HEK293 (cell line): ENCODE results near the gene STXBP4.

ENCODE experiments used
- CTCF ChIA-PET: fragments of 350-600 bp; formaldehyde crosslinking; extraction: SDS; loops from one replicate; lab custom pipeline; 2021; ENCODE audit warnings: antibody characterized with exemption; lab: Yijun Ruan, JAX
- POLR2A ChIA-PET: fragments of 300-600 bp; formaldehyde crosslinking; extraction: SDS; loops from one replicate; lab custom pipeline; 2020; ENCODE audit warnings: antibody characterized with exemption, inconsistent platforms; lab: Yijun Ruan, JAX
- H3K27ac ChIP-seq: fragments of 200-500 bp; sonication (Bioruptor generic); 2 replicates; pipeline ENCODE4 v1.5.1; 2014; ENCODE audit warnings: low read depth, low read length, control low read depth, inconsistent platforms; ENCODE audit errors: extremely low read depth
- H3K36me3 ChIP-seq, 2 experiments: fragments of 200-500 bp in 1 of 2; sonication (Bioruptor generic) in 1 of 2; 1 replicate in 1 of 2; 2 replicates in 1 of 2; pipeline ENCODE4 v1.5.1; 2014 to 2017; ENCODE audit warnings: inconsistent platforms in 2 of 2, low read length in 2 of 2; ENCODE audit not compliant: control insufficient read depth in 2 of 2, insufficient read depth in 1 of 2
- H3K4me1 ChIP-seq: fragments of 200-500 bp; sonication (Bioruptor generic); 2 replicates; pipeline ENCODE4 v1.5.1; 2014; ENCODE audit warnings: mild to moderate bottlenecking, low read length, inconsistent platforms; ENCODE audit not compliant: control insufficient read depth, insufficient read depth
- H3K4me3 ChIP-seq: 2 replicates; pipeline ENCODE4 v1.5.1; 2011; ENCODE audit warnings: low read depth, mild to moderate bottlenecking, control low read depth, low read length, moderate library complexity
- H3K9me3 ChIP-seq: fragments of 200-500 bp; sonication (Bioruptor generic); 2 replicates; pipeline ENCODE4 v1.5.1; 2014; ENCODE audit warnings: low read depth, low read length, inconsistent platforms; ENCODE audit not compliant: control insufficient read depth, insufficient read depth
- BCL11B ChIP-seq: fragments of 450-650 bp; formaldehyde crosslinking; IDR thresholded peaks from 2 replicates; pipeline ENCODE4 v1.5.1; 2016; ENCODE audit warnings: low read depth, missing biosample characterization, missing genetic modification characterization
- EGR2 ChIP-seq: fragments of 450-650 bp; formaldehyde crosslinking; IDR thresholded peaks from 2 replicates; pipeline ENCODE4 v1.5.1; 2016; ENCODE audit warnings: low read depth, missing biosample characterization, missing genetic modification characterization
- HOXC10 ChIP-seq: sonication (generic); formaldehyde crosslinking; IDR thresholded peaks from 2 replicates; pipeline ENCODE4 v1.8.1; 2023; ENCODE audit warnings: mild to moderate bottlenecking, missing genetic modification reagents
- KLF8 ChIP-seq: fragments of 450-650 bp; formaldehyde crosslinking; IDR thresholded peaks from 2 replicates; pipeline ENCODE4 v1.5.1; 2016; ENCODE audit warnings: missing biosample characterization, missing genetic modification characterization
- OSR2 ChIP-seq: fragments of 450-650 bp; formaldehyde crosslinking; IDR thresholded peaks from 2 replicates; pipeline ENCODE4 v1.5.1; 2016; ENCODE audit warnings: missing biosample characterization, missing genetic modification characterization
- OVOL3 ChIP-seq: fragments of 450-650 bp; formaldehyde crosslinking; IDR thresholded peaks from 2 replicates; pipeline ENCODE4 v1.5.1; 2016; ENCODE audit warnings: missing biosample characterization, missing genetic modification characterization
- PBX3 ChIP-seq: sonication (generic); formaldehyde crosslinking; IDR thresholded peaks from 2 replicates; pipeline ENCODE4 v1.8.1; 2022; ENCODE audit warnings: mild to moderate bottlenecking, moderate library complexity, missing genetic modification reagents
- YY2 ChIP-seq: fragments of 450-650 bp; formaldehyde crosslinking; IDR thresholded peaks from 2 replicates; pipeline ENCODE4 v1.5.1; 2016; ENCODE audit warnings: missing biosample characterization, missing genetic modification characterization
- ZBTB7A ChIP-seq: fragments of 450-650 bp; formaldehyde crosslinking; IDR thresholded peaks from 2 replicates; pipeline ENCODE4 v1.5.1; 2016; ENCODE audit warnings: low read depth, missing biosample characterization, missing genetic modification characterization
- ZFP37 ChIP-seq: fragments of 450-650 bp; formaldehyde crosslinking; IDR thresholded peaks from 2 replicates; pipeline ENCODE4 v1.5.1; 2016; ENCODE audit warnings: missing biosample characterization, missing genetic modification characterization
- ZNF121 ChIP-seq: fragments of 450-650 bp; formaldehyde crosslinking; IDR thresholded peaks from 2 replicates; pipeline ENCODE4 v1.5.1; 2016; ENCODE audit warnings: missing biosample characterization, missing genetic modification characterization
- ZNF132 ChIP-seq: fragments of 450-650 bp; formaldehyde crosslinking; IDR thresholded peaks from 2 replicates; pipeline ENCODE4 v1.5.1; 2017; ENCODE audit warnings: missing biosample characterization, missing genetic modification characterization, borderline replicate concordance
- ZNF18 ChIP-seq: fragments of 450-650 bp; formaldehyde crosslinking; IDR thresholded peaks from 2 replicates; pipeline ENCODE4 v1.5.1; 2016; ENCODE audit warnings: missing biosample characterization, missing genetic modification characterization
- ZNF24 ChIP-seq: fragments of 450-650 bp; formaldehyde crosslinking; IDR thresholded peaks from 2 replicates; pipeline ENCODE4 v1.5.1; 2016; ENCODE audit warnings: missing biosample characterization, missing genetic modification characterization
- ZNF280C ChIP-seq: fragments of 450-650 bp; formaldehyde crosslinking; IDR thresholded peaks from 2 replicates; pipeline ENCODE4 v1.5.1; 2016; ENCODE audit warnings: missing biosample characterization, missing genetic modification characterization
- ZNF324 ChIP-seq: fragments of 450-650 bp; formaldehyde crosslinking; IDR thresholded peaks from 2 replicates; pipeline ENCODE4 v1.5.1; 2016; ENCODE audit warnings: missing biosample characterization, missing genetic modification characterization
- ZNF341 ChIP-seq: fragments of 450-650 bp; formaldehyde crosslinking; IDR thresholded peaks from 2 replicates; pipeline ENCODE4; 2016; ENCODE audit warnings: low read depth, missing biosample characterization, missing genetic modification characterization
- ZNF354C ChIP-seq: fragments of 450-650 bp; formaldehyde crosslinking; IDR thresholded peaks from 2 replicates; pipeline ENCODE4 v1.5.1; 2016; ENCODE audit warnings: missing biosample characterization, missing genetic modification characterization, low read depth, borderline replicate concordance
- ZNF366 ChIP-seq: fragments of 450-650 bp; formaldehyde crosslinking; conservative IDR thresholded peaks from 2 replicates; pipeline ENCODE4 v1.5.1; 2016; ENCODE audit warnings: missing biosample characterization, missing genetic modification characterization
- ZNF37A ChIP-seq: fragments of 450-650 bp; IDR thresholded peaks from 2 replicates; pipeline ENCODE4 v1.5.1; 2018; ENCODE audit warnings: missing biosample characterization, missing genetic modification characterization
- ZNF48 ChIP-seq: fragments of 450-650 bp; formaldehyde crosslinking; IDR thresholded peaks from 2 replicates; pipeline ENCODE4 v1.5.1; 2016; ENCODE audit warnings: missing biosample characterization, missing genetic modification characterization
- ZNF513 ChIP-seq: fragments of 450-650 bp; IDR thresholded peaks from 2 replicates; pipeline ENCODE4 v1.5.1; 2018; ENCODE audit warnings: missing biosample characterization, missing genetic modification characterization
- ZNF658 ChIP-seq: fragments of 450-650 bp; formaldehyde crosslinking; IDR thresholded peaks from 2 replicates; pipeline ENCODE4; 2016; ENCODE audit warnings: missing biosample characterization, missing genetic modification characterization
- ZNF843 ChIP-seq: fragments of 450-650 bp; formaldehyde crosslinking; IDR thresholded peaks from 2 replicates; pipeline ENCODE4 v1.5.1; 2016; ENCODE audit warnings: missing biosample characterization, missing genetic modification characterization
- ZSCAN23 ChIP-seq: fragments of 450-650 bp; formaldehyde crosslinking; IDR thresholded peaks from 2 replicates; pipeline ENCODE4 v1.5.1; 2016; ENCODE audit warnings: missing biosample characterization, missing genetic modification characterization

The STXBP4 gene

GRCh38 chr17:55068862-55069811, 100.6 kb downstream of the STXBP4 start:
- Histone ChIP-seq H3K36me3 (peaks cover 0 to 3% of the 10 kb centered on the region in 2 experiments; a peak in 2 of 3 replicates), H3K4me1 (no peaks in the 10 kb centered on the region), H3K9me3 (no peaks in the 10 kb centered on the region), H3K27ac (no peak overlapping the region), H3K4me3 (no peak overlapping the region)
- no peak for TF ChIP-seq ZNF280C
- no peak for TF ChIP-seq ZNF366 (tag by site-specific recombination)
- CTCF ChIA-PET: interaction anchor here (0.7 to 1.3 kb wide), 3 partner anchors 15 to 82 kb away, joined by 3 to 5 read pairs (median 4); no protein-coding TSS in a partner anchor
- POLR2A ChIA-PET: no interaction called here

GRCh38 chr17:55069983-55070529, 101.5 kb downstream of the STXBP4 start:
- Histone ChIP-seq H3K4me1 (no peaks in the 10 kb centered on the region), H3K27ac (no peak overlapping the region), H3K9me3 (no peaks in the 10 kb centered on the region), H3K4me3 (no peak overlapping the region), H3K36me3 (peaks cover 0 to 3% of the 10 kb centered on the region in 2 experiments; a peak in 2 of 3 replicates)
- no peak for TF ChIP-seq KLF8 (tag by site-specific recombination)
- TF ChIP-seq ZNF513 (tag by site-specific recombination): no peak
- no peak for TF ChIP-seq OVOL3
- TF ChIP-seq ZNF658: no peak
- no peak for TF ChIP-seq ZNF37A (tag by site-specific recombination)
- TF ChIP-seq EGR2: no peak
- TF ChIP-seq ZSCAN23: no peak
- TF ChIP-seq ZNF324: no peak
- TF ChIP-seq ZBTB7A (tag by site-specific recombination): no peak
- ChIA-PET CTCF (no interaction called here), POLR2A (no interaction called here)

GRCh38 chr17:55072898-55073297, 104.3 kb downstream of the STXBP4 start:
- CTCF ChIA-PET: no interaction called here
- H3K36me3 ChIP-seq: peaks cover 0 to 4% of the 10 kb centered on the region in 2 experiments; a peak in 2 of 3 replicates
- H3K27ac ChIP-seq: no peak overlapping the region
- H3K4me3 ChIP-seq: no peak overlapping the region
- POLR2A ChIA-PET: no interaction called here
- H3K9me3 ChIP-seq: no peaks in the 10 kb centered on the region
- no peaks in the 10 kb centered on the region for H3K4me1 ChIP-seq
- TF ChIP-seq HOXC10 (CRISPR knock-in tag) (no peak), ZNF354C (tag by site-specific recombination) (no peak), ZNF341 (tag by site-specific recombination) (no peak), ZNF48 (tag by site-specific recombination) (no peak), YY2 (tag by site-specific recombination) (no peak), ZNF24 (tag by site-specific recombination) (no peak), ZNF18 (tag by site-specific recombination) (no peak), PBX3 (CRISPR knock-in tag) (no peak), ZNF121 (tag by site-specific recombination) (no peak), OSR2 (tag by site-specific recombination) (no peak), ZNF324 (no peak), ZFP37 (tag by site-specific recombination) (no peak), BCL11B (tag by site-specific recombination) (no peak), ZNF132 (tag by site-specific recombination) (no peak), ZNF843 (tag by site-specific recombination) (no peak)
